ENCODE measurements around the gene RGP1.

RGP1 gene

GRCh38 chr9:35719546-35719945, 29.5 kb upstream of the RGP1 start:
- DNase-seq (ENCODE audit: low read depth in 2 of 3, low spot score in 2 of 3) = no peak

- no peak for DNase-seq (ENCODE audit: low read depth in 2 of 3, low spot score in 2 of 3)
Measured at GRCh38 chr9:35723426-35723825, 25.7 kb upstream of the RGP1 start.

GRCh38 chr9:35723908-35724307, 25.2 kb upstream of the RGP1 start:
- DNase-seq (ENCODE audit: low read depth in 2 of 3, low spot score in 2 of 3) = no peak

DNA sequence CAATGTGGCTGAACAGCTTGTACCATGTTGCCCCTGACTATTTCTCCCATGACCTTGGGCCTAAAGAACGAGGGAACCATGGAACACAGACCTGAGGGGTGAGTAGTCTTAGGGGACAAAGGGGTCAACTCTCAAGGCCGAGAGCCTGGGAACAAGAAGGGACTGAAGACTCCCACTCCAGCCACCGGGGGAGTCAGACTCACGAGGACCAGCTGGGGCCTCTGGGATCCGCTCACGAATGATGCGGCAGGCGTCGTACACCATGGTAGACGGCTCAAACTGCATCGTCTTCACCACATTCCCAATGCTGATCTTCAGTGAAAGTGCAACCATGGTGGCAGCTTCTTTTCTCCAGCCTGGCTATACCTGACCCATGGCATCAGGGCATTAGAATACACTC, 23.7 kb upstream of the RGP1 start:
- DNase-seq (ENCODE audit: low read depth in 2 of 3, low spot score in 2 of 3) = no peak

DNA sequence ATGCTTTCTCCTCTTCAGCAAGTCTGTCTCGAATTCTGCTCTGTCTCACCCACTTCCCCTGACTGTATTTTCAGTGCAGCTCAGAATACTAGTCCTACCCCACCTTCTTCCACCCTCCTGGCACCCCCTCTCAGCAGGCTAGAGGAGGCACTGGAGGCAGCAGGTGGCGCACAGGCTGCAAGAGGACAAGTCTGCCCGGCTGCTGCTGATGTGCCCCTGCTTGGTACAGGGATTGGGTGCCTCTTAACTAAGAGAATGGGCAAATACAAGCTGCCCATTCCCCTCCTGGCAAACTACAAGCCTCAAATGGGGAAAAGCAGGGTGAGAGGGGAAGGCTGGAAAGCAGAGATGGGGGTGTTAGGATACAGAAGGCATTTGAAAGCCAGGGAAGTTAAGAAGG, 22.2 kb upstream of the RGP1 start:
- no peak for DNase-seq (ENCODE audit: low read depth in 2 of 3, low spot score in 2 of 3)

DNA sequence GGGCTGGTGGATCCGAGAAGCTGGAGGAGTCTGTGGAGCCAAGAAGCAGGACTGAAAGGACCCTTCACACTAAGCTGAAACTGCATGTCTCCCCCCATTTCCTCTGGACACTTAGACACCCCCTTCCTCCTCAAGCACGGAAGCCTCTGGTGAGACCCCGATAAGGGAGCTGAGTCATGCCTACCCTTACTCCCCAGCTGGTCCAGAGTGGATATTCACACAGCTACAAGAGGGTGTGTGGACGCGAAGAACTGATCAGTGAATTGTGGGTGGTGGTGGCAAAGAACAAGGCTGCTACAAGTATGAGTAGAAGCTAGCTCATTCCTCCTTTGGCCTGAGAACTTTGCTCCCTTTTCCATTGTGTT, 21.4 kb upstream of the RGP1 start:
- DNase-seq (ENCODE audit: low read depth in 2 of 3, low spot score in 2 of 3) = no peak

DNA sequence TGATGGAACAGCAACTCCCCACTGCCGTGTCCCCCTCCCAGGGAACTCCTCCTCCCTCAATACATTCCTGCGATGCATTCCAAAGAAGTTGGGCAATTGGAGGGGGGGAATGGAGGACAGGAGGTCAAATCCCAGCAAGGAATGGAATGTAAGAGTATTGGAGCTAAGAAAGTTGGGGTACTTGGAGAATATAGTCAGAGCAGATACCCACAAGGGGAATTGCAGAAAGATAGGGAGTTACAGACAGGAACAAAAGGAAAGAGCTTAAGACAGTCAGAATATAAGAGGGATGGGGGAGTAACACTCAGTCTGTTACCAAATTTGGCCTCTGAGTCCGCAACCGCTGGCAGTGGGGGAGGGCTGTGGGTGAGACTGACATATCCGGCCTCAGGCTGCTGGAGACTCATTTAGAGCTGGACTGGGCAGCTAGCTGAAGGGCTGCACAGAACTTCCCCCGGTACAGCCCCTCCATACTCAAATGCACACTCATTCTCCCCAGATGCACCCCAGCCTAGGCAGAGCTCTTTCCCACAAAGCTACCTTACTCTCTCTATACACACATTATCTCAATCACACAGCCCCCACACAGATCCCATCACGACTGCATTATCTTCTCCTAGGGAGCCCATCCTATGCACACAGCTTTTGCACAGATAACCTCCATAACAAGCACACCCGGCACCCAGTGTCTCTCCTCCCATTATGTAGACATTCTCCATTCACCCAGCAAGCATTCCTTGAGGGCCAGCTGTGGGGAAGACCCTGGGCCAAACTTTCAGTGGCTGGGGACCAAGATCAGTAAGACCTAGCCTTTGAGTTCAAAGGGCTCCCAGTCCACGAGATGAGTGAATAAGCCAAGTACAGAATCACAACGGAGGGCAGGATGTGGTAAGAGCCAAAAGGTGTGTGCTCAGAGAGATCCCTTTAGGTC, 20.8 kb upstream of the RGP1 start:
- peak in 1 of 3 experiments; percentile 31 for DNase-seq (ENCODE audit: low read depth in 2 of 3, low spot score in 2 of 3)

DNA sequence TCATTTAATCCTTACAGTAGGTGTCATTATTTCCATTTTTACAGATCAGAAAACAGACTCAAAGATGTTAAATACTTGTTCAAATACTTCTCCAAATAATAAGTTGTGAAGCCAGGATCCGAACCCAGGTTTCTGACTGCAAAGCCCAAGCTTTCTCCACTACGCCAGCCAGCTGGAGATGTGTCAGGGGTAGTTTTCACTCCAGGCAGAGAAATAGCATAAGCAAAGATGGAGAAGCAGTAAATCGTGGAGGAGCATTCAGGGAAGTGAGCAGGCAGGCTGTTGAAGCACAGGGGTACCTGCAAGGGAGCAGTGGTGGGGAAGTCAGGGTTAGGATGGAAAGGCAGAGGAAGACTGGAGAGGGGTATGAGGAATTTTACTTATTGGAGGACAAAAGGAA, 20.0 kb upstream of the RGP1 start:
- DNase-seq (ENCODE audit: low read depth in 2 of 3, low spot score in 2 of 3) = no peak

GRCh38 chr9:35729700-35730485, 19.2 kb upstream of the RGP1 start:
- DNase-seq (ENCODE audit: low read depth in 2 of 3, low spot score in 2 of 3) = no peak

DNA sequence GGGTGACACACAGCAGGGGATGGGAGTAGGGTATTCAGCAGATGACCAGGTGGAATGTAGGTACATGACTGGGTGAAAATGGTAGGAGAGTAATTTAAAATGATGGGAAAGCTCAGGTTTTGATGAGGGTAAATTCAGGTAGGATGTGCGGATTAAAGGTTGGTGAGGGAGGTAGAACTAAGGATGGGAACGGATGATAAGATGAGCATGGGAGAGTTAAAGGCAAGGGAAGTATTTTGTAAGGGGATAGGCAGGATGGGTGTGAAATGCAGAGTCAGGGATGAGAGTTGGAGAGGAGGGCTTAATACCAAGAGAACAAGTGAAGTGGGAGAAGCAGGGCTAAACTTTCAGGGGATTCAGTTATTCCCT, 18.6 kb upstream of the RGP1 start:
- no peak for DNase-seq (ENCODE audit: low read depth in 2 of 3, low spot score in 2 of 3)

GRCh38 chr9:35731415-35732184, 17.5 kb upstream of the RGP1 start:
- DNase-seq (ENCODE audit: low read depth in 2 of 3, low spot score in 2 of 3) = no peak

DNA sequence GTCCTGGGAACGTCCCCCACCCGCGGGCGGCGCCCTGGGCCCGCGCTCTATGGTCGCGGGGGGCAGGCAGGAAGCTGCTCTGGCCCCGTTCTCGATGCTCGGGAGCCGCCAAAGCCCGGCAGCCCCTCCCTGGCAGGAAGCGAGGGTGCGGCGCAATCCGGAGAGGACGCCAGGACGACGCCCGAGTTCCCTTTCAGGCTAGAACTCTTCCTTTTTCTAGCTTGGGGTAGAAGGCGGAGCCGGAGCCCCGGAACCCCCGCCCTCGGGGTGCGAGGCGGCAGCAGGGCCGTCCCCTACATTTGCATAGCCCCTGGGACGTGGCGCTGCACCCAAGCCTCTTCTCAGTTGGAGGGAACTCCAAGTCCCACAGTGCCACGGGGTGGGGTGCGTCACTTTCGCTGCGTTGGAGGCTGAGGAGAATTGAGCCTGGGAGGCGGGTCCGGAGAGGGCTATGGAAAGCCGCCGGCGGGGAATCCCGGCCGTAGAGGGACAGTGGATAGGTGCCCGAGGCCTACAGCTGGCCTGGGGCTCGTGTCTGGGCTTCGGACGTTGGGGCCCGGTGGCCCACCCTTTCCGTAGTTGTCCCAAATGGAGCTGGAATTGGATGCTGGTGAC, 16.8 kb upstream of the RGP1 start, which contains the start of the genes CREB3 and TLN1:
Gene CREB3, plus strand, starts transcription at position 482 of the 615 bp plus-strand sequence. Its CDS starts 107 bp downstream, at position 589.
Gene TLN1, minus strand, starts transcription at position 11 of the 615 bp plus-strand sequence. CDS start 6,501 bp downstream, outside the sequence.
- DNase-seq (ENCODE audit: low read depth in 2 of 3, low spot score in 2 of 3) = peak; percentile 82 to 96 (median 89)

GRCh38 chr9:35732800-35733541, 16.1 kb upstream of the RGP1 start:
- no peak for DNase-seq (ENCODE audit: low read depth in 2 of 3, low spot score in 2 of 3)

GRCh38 chr9:35734096-35734495, 15.0 kb upstream of the RGP1 start:
- no peak for DNase-seq (ENCODE audit: low read depth in 2 of 3, low spot score in 2 of 3)

GRCh38 chr9:35736201-35736633, 12.9 kb upstream of the RGP1 start:
- DNase-seq (ENCODE audit: low read depth in 2 of 3, low spot score in 2 of 3) = no peak

- DNase-seq (ENCODE audit: low read depth in 2 of 3, low spot score in 2 of 3) = no peak
Measured at GRCh38 chr9:35737143-35737542, 11.9 kb upstream of the RGP1 start.

- DNase-seq (ENCODE audit: low read depth in 2 of 3, low spot score in 2 of 3) = no peak
Measured at GRCh38 chr9:35738186-35738585, 10.9 kb upstream of the RGP1 start.

DNA sequence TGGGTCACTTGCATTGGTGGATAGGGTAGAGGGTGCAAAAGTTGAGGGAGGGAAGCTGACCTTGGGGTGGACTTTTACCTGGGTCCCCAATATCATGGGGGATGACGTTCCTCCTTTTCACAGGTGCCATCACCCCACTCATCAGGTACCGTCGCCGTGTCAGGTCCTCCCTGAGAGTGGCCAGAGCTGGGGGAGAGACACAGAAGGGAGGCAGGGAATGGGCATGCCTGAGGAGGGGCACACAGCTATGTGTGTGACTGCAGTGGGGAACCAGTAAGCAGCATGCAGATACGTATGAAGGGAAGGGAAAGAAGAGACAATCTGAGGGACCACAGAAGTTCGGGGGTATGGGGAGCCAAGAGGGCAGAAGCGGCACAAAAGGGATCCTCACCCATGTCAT, 10.2 kb upstream of the RGP1 start:
- DNase-seq (ENCODE audit: low read depth in 2 of 3, low spot score in 2 of 3) = no peak

DNA sequence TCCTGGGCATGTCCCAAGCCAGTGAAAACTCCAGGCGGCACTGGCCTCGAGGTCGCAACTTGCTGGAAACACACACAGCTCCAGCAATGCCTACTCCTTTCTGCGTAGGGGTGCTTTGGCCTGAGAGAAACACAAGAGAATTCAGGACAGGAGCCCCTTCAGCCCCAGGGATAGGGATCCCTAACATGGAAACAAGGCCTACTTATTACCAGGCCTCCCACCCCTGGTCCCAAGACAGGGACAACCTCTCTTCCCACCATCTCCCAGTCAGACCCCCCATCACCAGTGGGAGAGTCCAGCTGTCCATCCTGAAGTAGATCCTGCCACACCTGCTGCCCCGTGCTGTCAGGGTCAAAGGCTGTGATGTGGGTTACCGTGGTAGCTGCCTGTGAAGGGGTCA, 8.8 kb upstream of the RGP1 start:
- DNase-seq (ENCODE audit: low read depth in 2 of 3, low spot score in 2 of 3) = no peak

DNA sequence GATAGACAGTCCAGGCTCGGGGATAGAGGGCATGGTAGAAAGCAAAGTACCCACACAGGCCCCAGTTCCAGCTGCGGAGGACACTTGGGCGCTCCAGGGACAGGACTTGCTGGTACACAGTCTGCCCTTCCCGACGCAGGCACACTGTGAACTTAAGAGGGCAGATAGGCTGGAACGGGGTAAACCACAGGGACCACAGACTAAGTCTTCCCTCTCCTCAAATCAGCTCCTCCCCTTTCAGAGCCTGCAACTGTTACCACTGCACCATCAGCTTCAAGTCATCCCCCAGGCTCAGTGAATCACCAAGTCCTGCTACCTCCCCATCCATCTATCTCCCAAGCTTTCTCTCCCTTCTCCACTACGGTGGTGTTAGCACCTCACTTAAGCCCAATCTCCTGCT, 7.3 kb upstream of the RGP1 start:
- no peak for DNase-seq (ENCODE audit: low read depth in 2 of 3, low spot score in 2 of 3)
